GM19468 (cell line): Measurements from ENCODE around the gene SORCS1.

Source experiments
- ATAC-seq: cut with Tn5 transposase; IDR thresholded peaks from one replicate; pipeline ENCODE4 v1.9.1; 2021; ENCODE audit warnings: mild to moderate bottlenecking, moderate library complexity, moderate number of reproducible peaks; ENCODE audit not compliant: unreplicated experiment; ENCODE audit errors: extremely low read depth

SORCS1 gene

GRCh38 chr10:106913348-106913747 is 251.2 kb downstream of the SORCS1 start:
- ATAC-seq: no peak

- no peak for ATAC-seq
These were observed 253.4 kb downstream of the SORCS1 start for GRCh38 chr10:106911096-106911495.

GRCh38 chr10:106910666-106911065 is 253.8 kb downstream of the SORCS1 start:
- no peak for ATAC-seq

- no peak for ATAC-seq
These were observed 256.3 kb downstream of the SORCS1 start for GRCh38 chr10:106908225-106908624.

GRCh38 chr10:106904209-106904608 is 260.3 kb downstream of the SORCS1 start:
- ATAC-seq: no peak

- no peak for ATAC-seq
These were observed 261.3 kb downstream of the SORCS1 start for GRCh38 chr10:106903180-106903579.

GRCh38 chr10:106900016-106900652 is 264.4 kb downstream of the SORCS1 start:
- no peak for ATAC-seq

GRCh38 chr10:106898446-106898845 is 266.1 kb downstream of the SORCS1 start:
- ATAC-seq: no peak

- ATAC-seq: no peak
These were observed 266.8 kb downstream of the SORCS1 start for GRCh38 chr10:106897719-106898118.

- no peak for ATAC-seq
These were observed 269.8 kb downstream of the SORCS1 start for GRCh38 chr10:106894692-106895091.

- no peak for ATAC-seq
These were observed 286.9 kb downstream of the SORCS1 start for GRCh38 chr10:106877574-106877973.

- ATAC-seq: no peak
These were observed 290.0 kb downstream of the SORCS1 start for GRCh38 chr10:106874604-106874889.

GRCh38 chr10:106873770-106874603 is 290.5 kb downstream of the SORCS1 start:
- ATAC-seq: no peak

- peak; percentile 29 for ATAC-seq
These were observed 292.3 kb downstream of the SORCS1 start for GRCh38 chr10:106872176-106872575.

- no peak for ATAC-seq
These were observed 298.2 kb downstream of the SORCS1 start for GRCh38 chr10:106866244-106866845.

- ATAC-seq: no peak
These were observed 300.5 kb downstream of the SORCS1 start for GRCh38 chr10:106864031-106864430.

GRCh38 chr10:106863549-106863948 is 301.0 kb downstream of the SORCS1 start:
- ATAC-seq: no peak

- ATAC-seq: no peak
These were observed 304.4 kb downstream of the SORCS1 start for GRCh38 chr10:106859892-106860652.

GRCh38 chr10:106857728-106858127 is 306.8 kb downstream of the SORCS1 start:
- no peak for ATAC-seq

- ATAC-seq: no peak
These were observed 307.3 kb downstream of the SORCS1 start for GRCh38 chr10:106857213-106857612.
